ENCODE results near the gene CNKSR1. TPM values are rescaled to one million over a fixed set of nuclear protein-coding genes. Genes with fewer than 3 reads are reported as not detected.
A peak's percentile ranks its signal among the peaks of the same experiment; 100 is the strongest.

CNKSR1 gene
- total and polyA plus RNA-seq, 2 of the 13 experiments (the other 11 are each of a cell fraction or from before 2014, with no cell fraction given): 3.4 to 8.9 TPM

DNA sequence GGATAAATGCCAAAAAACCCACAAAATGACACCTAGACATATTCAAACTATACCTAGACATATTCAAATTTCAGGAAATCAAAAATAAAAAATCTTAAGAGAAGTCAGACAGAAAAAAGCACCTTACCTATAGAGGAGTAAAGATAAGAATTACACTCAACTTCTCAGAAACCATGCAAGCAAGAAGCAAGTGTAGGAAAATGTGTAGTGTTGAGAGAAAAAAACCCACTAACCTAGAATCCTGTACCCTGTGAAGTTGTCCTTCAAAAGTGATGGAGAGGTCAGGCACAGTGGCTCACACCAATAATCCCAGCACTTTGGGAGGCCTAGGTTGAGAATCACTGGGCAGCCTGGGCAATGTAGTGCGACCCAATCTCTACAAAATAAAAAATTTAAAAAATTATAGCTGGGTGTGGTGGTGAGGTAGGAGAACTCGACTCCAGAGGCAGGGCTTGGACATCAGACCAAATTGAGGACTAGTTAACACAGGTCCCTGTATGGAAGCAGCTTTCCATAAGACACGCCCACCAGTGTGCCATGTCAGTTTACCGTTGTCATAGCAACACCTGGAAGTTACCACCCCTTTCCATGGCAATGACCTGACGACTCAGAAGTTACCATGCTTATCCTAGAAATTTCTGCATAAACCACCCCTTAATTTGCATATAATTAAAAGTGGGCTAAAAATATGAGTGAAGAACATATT lies 45.0 kb upstream of the CNKSR1 start:
- Histone ChIP-seq H3K27me3 (ENCODE audit: control insufficient read depth in 1 of 2, insufficient read depth in 2 of 2, low read length in 2 of 2) (no peaks in the 10 kb centered on the region), H3K4me1 (ENCODE audit: insufficient read depth, low read length) (peaks cover 10% of the 10 kb centered on the region; the same call in 1 of the 2 replicates), H3K4me3 (replicated peaks in 1 of 3; ENCODE audit: insufficient read depth in 1 of 3, low read depth in 2 of 3, low read length in 3 of 3) (no peak overlapping the region), H4K20me1 (ENCODE audit: insufficient read depth, low read length) (no peaks in the 10 kb centered on the region), H3K79me2 (ENCODE audit: insufficient read depth, low read length) (no peaks in the 10 kb centered on the region), H3K9me3 (ENCODE audit: low read length) (no peaks in the 10 kb centered on the region), H2AFZ (ENCODE audit: low read length) (no peak overlapping the region), H3K36me3 (replicated peaks in 1 of 2; ENCODE audit: control insufficient read depth in 1 of 2, insufficient read depth in 2 of 2, low read length in 2 of 2) (no peaks in the 10 kb centered on the region), H3K27ac (ENCODE audit: extremely low read length, insufficient read depth, low read length) (no peak overlapping the region), H3K4me2 (ENCODE audit: low read depth, low read length) (no peak overlapping the region), H3K9ac (ENCODE audit: insufficient read depth, low read depth, low read length) (no peak overlapping the region)
- FAIRE-seq (no peak), ATAC-seq (no peak), DNase-seq (ENCODE audit: low spot score) (no peak)
- intact Hi-C loops (cut with micrococcal nuclease; ENCODE audit: unreplicated experiment): no loop called here
- POLR2A ChIA-PET: no interaction called here
- no TSS peak for BruUV-seq (replicated peaks)
- in situ Hi-C loops (cut with HindIII; ENCODE audit: extremely low pct_ligation_motif_present, low pct_unique_long_range_greater_than_20kb): no loop called here
- WGBS (ENCODE audit: low lambda C conversion rate): 22% methylated on average over 5 of the region's 5 CpGs
- CTCF ChIA-PET (ENCODE audit: low intra/inter-chr PET ratio, low total read pairs): no interaction called here
- TF ChIP-seq CHD4 (IDR thresholded peaks at IDR 0.05; ENCODE audit: borderline replicate concordance, low read length) (no peak), ARNT2 (CRISPR knock-in tag; IDR thresholded peaks at IDR 0.05; ENCODE audit: low read depth) (no peak), ZNF235 (CRISPR knock-in tag; IDR thresholded peaks at IDR 0.05; ENCODE audit: borderline replicate concordance) (no peak), FIP1L1 (IDR thresholded peaks at IDR 0.05; ENCODE audit: borderline replicate concordance, insufficient read depth, low read depth, low read length) (no peak), KLF6 (CRISPR knock-in tag; IDR thresholded peaks at IDR 0.05) (no peak), ZKSCAN8 (CRISPR knock-in tag; IDR thresholded peaks at IDR 0.05; ENCODE audit: borderline replicate concordance) (no peak), ATAD3A (CRISPR knock-in tag; IDR thresholded peaks at IDR 0.05) (no peak), RFX1 (IDR thresholded peaks at IDR 0.05) (peak; percentile 54; the same call in 1 of the 2 replicates), RFX5 (IDR thresholded peaks at IDR 0.05; ENCODE audit: low read depth, low read length) (0 out of 2 replicates have a peak, but pooled peaks have one; percentile 20)
- TF ChIP-seq, protein P1, sequence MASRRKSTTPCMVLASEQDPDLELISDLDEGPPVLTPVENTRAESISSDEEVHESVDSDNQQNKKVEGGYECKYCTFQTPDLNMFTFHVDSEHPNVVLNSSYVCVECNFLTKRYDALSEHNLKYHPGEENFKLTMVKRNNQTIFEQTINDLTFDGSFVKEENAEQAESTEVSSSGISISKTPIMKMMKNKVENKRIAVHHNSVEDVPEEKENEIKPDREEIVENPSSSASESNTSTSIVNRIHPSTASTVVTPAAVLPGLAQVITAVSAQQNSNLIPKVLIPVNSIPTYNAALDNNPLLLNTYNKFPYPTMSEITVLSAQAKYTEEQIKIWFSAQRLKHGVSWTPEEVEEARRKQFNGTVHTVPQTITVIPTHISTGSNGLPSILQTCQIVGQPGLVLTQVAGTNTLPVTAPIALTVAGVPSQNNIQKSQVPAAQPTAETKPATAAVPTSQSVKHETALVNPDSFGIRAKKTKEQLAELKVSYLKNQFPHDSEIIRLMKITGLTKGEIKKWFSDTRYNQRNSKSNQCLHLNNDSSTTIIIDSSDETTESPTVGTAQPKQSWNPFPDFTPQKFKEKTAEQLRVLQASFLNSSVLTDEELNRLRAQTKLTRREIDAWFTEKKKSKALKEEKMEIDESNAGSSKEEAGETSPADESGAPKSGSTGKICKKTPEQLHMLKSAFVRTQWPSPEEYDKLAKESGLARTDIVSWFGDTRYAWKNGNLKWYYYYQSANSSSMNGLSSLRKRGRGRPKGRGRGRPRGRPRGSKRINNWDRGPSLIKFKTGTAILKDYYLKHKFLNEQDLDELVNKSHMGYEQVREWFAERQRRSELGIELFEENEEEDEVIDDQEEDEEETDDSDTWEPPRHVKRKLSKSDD (CRISPR knock-in tag; IDR thresholded peaks at IDR 0.05; ENCODE audit: low read depth): no peak
- TF ChIP-seq, protein P2, sequence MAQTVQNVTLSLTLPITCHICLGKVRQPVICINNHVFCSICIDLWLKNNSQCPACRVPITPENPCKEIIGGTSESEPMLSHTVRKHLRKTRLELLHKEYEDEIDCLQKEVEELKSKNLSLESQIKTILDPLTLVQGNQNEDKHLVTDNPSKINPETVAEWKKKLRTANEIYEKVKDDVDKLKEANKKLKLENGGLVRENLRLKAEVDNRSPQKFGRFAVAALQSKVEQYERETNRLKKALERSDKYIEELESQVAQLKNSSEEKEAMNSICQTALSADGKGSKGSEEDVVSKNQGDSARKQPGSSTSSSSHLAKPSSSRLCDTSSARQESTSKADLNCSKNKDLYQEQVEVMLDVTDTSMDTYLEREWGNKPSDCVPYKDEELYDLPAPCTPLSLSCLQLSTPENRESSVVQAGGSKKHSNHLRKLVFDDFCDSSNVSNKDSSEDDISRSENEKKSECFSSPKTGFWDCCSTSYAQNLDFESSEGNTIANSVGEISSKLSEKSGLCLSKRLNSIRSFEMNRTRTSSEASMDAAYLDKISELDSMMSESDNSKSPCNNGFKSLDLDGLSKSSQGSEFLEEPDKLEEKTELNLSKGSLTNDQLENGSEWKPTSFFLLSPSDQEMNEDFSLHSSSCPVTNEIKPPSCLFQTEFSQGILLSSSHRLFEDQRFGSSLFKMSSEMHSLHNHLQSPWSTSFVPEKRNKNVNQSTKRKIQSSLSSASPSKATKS (CRISPR knock-in tag; IDR thresholded peaks at IDR 0.05): no peak

Data from HepG2 (cell line).